Stomach (tissue), 4 donors: ENCODE data around the gene AFF1.

Source experiments
- CTCF ChIP-seq, 7 experiments: fragments of 450-650 bp in 4 of 7; fragments of 200-600 bp in 3 of 7; sonication (generic) in 3 of 7; IDR thresholded peaks; one replicate each; pipeline ENCODE4 v1.5.1; 2016 to 2019; ENCODE audit warnings: antibody characterized with exemption in 7 of 7, control low read depth in 2 of 7, mild to moderate bottlenecking in 1 of 7
- EP300 ChIP-seq: sonication (generic); formaldehyde crosslinking; IDR thresholded peaks from one replicate; pipeline ENCODE4 v1.6.1; 2017; ENCODE audit warnings: antibody characterized with exemption
- POLR2A ChIP-seq, 4 donors: fragments of 450-650 bp; IDR thresholded peaks; one replicate each; pipeline ENCODE4 v1.6.1; 2016; ENCODE audit warnings: antibody characterized with exemption in 4 of 4, control low read depth in 2 of 4, mild to moderate bottlenecking in 1 of 4, moderate library complexity in 1 of 4
- POLR2AphosphoS5 ChIP-seq, 3 donors: sonication (generic); formaldehyde crosslinking; IDR thresholded peaks; one replicate each; pipeline ENCODE4 v1.6.1; 2016; ENCODE audit warnings: antibody characterized with exemption in 3 of 3

GRCh38 chr4:87054900-87055299, 120.1 kb downstream of the AFF1 start:
- no peak for TF ChIP-seq CTCF (IDR thresholded peaks at IDR 0.05)
- TF ChIP-seq POLR2AphosphoS5 (IDR thresholded peaks at IDR 0.05), result no peak
- no peak for TF ChIP-seq POLR2A (IDR thresholded peaks at IDR 0.05)
- no peak for TF ChIP-seq EP300
